ENCODE measurements around the gene ZNF776. TPM values are rescaled to one million over a fixed set of nuclear protein-coding genes. Genes with fewer than 3 reads are reported as not detected.

Gene ZNF776
- total RNA-seq, 1 donor from 2014 or later: 48.3 TPM

- Mint-ChIP-seq H3K4me1 (peaks cover 43% of the 10 kb centered on the region), H3K27me3 (ENCODE audit: insufficient read depth, low read depth) (peaks cover 12% of the 10 kb centered on the region), H3K9me3 (peaks cover 4% of the 10 kb centered on the region), H3K27ac (peak overlapping the region; percentile 93), H3K4me3 (peak overlapping the region; percentile 88), H3K36me3 (peaks cover 26% of the 10 kb centered on the region)
- peak overlapping the region; percentile 89 for H3K4me2 ChIP-seq
- H3K79me2 ChIP-seq (ENCODE audit: low read depth): peaks cover 51% of the 10 kb centered on the region
- no peak for DNase-seq (ENCODE audit: low spot score)
- H4K20me1 ChIP-seq (ENCODE audit: low read depth): no peaks in the 10 kb centered on the region
- no peaks in the 10 kb centered on the region for H3K36me3 ChIP-seq
- H3K9me3 ChIP-seq (ENCODE audit: low read depth): no peaks in the 10 kb centered on the region
- peaks cover 58% of the 10 kb centered on the region for H3F3A ChIP-seq (ENCODE audit: low read depth)
- no peaks in the 10 kb centered on the region for H3K27me3 ChIP-seq
- peak overlapping the region; percentile 60 for H2AFZ ChIP-seq (replicated peaks)
- peak overlapping the region; percentile 94 for H3K27ac ChIP-seq
- peak overlapping the region; percentile 56 for H3K4me3 ChIP-seq
- TF ChIP-seq EZH2 (IDR thresholded peaks at IDR 0.05) (no peak), CTCF (IDR thresholded peaks at IDR 0.05) (no peak), EZH2phosphoT487 (IDR thresholded peaks at IDR 0.05) (no peak)
- peaks cover 55% of the 10 kb centered on the region for H3K4me1 ChIP-seq
- peak overlapping the region; percentile 40 for H3K9ac ChIP-seq
Observed at GRCh38 chr19:57803265-57803593, 56.6 kb downstream of the ZNF776 start.

GRCh38 chr19:57803594-57804325, 57.1 kb downstream of the ZNF776 start:
- no peaks in the 10 kb centered on the region for H3K9me3 ChIP-seq (ENCODE audit: low read depth)
- peaks cover 28% of the 10 kb centered on the region for H3K36me3 Mint-ChIP-seq
- peak; percentile 95 for DNase-seq (ENCODE audit: low spot score)
- H3K4me1 ChIP-seq: peaks cover 55% of the 10 kb centered on the region
- H3F3A ChIP-seq (ENCODE audit: low read depth): peaks cover 58% of the 10 kb centered on the region
- peaks cover 43% of the 10 kb centered on the region for H3K4me1 Mint-ChIP-seq
- TF ChIP-seq EZH2 (IDR thresholded peaks at IDR 0.05) (no peak), CTCF (IDR thresholded peaks at IDR 0.05) (no peak), EZH2phosphoT487 (IDR thresholded peaks at IDR 0.05) (no peak)
- H3K9me3 Mint-ChIP-seq: peaks cover 4% of the 10 kb centered on the region
- H3K79me2 ChIP-seq (ENCODE audit: low read depth): peaks cover 51% of the 10 kb centered on the region
- peak overlapping the region; percentile 94 for H3K27ac ChIP-seq
- H3K4me3 Mint-ChIP-seq: peak overlapping the region; percentile 88
- H3K4me3 ChIP-seq: peak overlapping the region; percentile 56
- H3K27me3 ChIP-seq: no peaks in the 10 kb centered on the region
- H3K4me2 ChIP-seq: peak overlapping the region; percentile 89
- peaks cover 12% of the 10 kb centered on the region for H3K27me3 Mint-ChIP-seq (ENCODE audit: insufficient read depth, low read depth)
- peak overlapping the region; percentile 60 for H2AFZ ChIP-seq (replicated peaks)
- no peaks in the 10 kb centered on the region for H3K36me3 ChIP-seq
- H3K9ac ChIP-seq: peak overlapping the region; percentile 40
- peak overlapping the region; percentile 93 for H3K27ac Mint-ChIP-seq
- no peaks in the 10 kb centered on the region for H4K20me1 ChIP-seq (ENCODE audit: low read depth)

- no peak overlapping the region for H3K4me2 ChIP-seq
- no peak for DNase-seq (ENCODE audit: low spot score)
- peaks cover 21% of the 10 kb centered on the region for H3K4me1 ChIP-seq
- no peak overlapping the region for H3K4me3 Mint-ChIP-seq
- no peak overlapping the region for H3K4me3 ChIP-seq
- H3K9ac ChIP-seq: no peak overlapping the region
- H2AFZ ChIP-seq (replicated peaks): no peak overlapping the region
- H3K36me3 ChIP-seq: no peaks in the 10 kb centered on the region
- peaks cover 4% of the 10 kb centered on the region for H3K9me3 Mint-ChIP-seq
- H3K27me3 Mint-ChIP-seq (ENCODE audit: insufficient read depth, low read depth): peaks cover 9% of the 10 kb centered on the region
- H3F3A ChIP-seq (ENCODE audit: low read depth): peaks cover 32% of the 10 kb centered on the region
- no peaks in the 10 kb centered on the region for H3K9me3 ChIP-seq (ENCODE audit: low read depth)
- H3K27me3 ChIP-seq: no peaks in the 10 kb centered on the region
- H4K20me1 ChIP-seq (ENCODE audit: low read depth): peaks cover 2% of the 10 kb centered on the region
- H3K27ac ChIP-seq: no peak overlapping the region
- peaks cover 23% of the 10 kb centered on the region for H3K4me1 Mint-ChIP-seq
- no peak overlapping the region for H3K27ac Mint-ChIP-seq
- peaks cover 38% of the 10 kb centered on the region for H3K36me3 Mint-ChIP-seq
- H3K79me2 ChIP-seq (ENCODE audit: low read depth): peaks cover 43% of the 10 kb centered on the region
- TF ChIP-seq EZH2phosphoT487 (IDR thresholded peaks at IDR 0.05) (no peak), CTCF (IDR thresholded peaks at IDR 0.05) (no peak), EZH2 (IDR thresholded peaks at IDR 0.05) (no peak)
Observed at GRCh38 chr19:57807541-57807940, 60.9 kb downstream of the ZNF776 start.

Other genes starting within 250 kb of the ZNF776 start
- gene ZNF773, start 246.9 kb upstream of the ZNF776 start, total RNA-seq (ENCODE audit: low replicate concordance): 11.8 and 18.0 TPM in 2 replicates
- 10.6 and 15.6 TPM in 2 replicates for gene ZNF549, start 219.5 kb upstream of the ZNF776 start, total RNA-seq (ENCODE audit: low replicate concordance)
- 10.7 and 11.1 TPM in 2 replicates for gene ZNF550, start 187.0 kb upstream of the ZNF776 start, total RNA-seq (ENCODE audit: low replicate concordance)
- gene ZNF416, start 167.9 kb upstream of the ZNF776 start, total RNA-seq (ENCODE audit: low replicate concordance): 7.9 and 9.0 TPM in 2 replicates
- 35.1 and 56.1 TPM in 2 replicates for gene ZIK1, start 162.7 kb upstream of the ZNF776 start, total RNA-seq (ENCODE audit: low replicate concordance)
- 10.5 and 20.4 TPM in 2 replicates for gene ZNF530, start 146.9 kb upstream of the ZNF776 start, total RNA-seq (ENCODE audit: low replicate concordance)
- 40.8 and 55.3 TPM in 2 replicates for gene ZNF134, start 132.6 kb upstream of the ZNF776 start, total RNA-seq (ENCODE audit: low replicate concordance)
- gene ZNF211, start 113.6 kb upstream of the ZNF776 start, total RNA-seq (ENCODE audit: low replicate concordance): 27.0 and 42.1 TPM in 2 replicates
- not detected in 2 replicates for gene ZSCAN4, start 77.9 kb upstream of the ZNF776 start, total RNA-seq (ENCODE audit: low replicate concordance)
- gene ZNF551, start 64.8 kb upstream of the ZNF776 start, total RNA-seq (ENCODE audit: low replicate concordance): 31.7 and 36.7 TPM in 2 replicates
- 16.9 and 17.3 TPM in 2 replicates for gene ZNF154, start 37.6 kb upstream of the ZNF776 start, total RNA-seq (ENCODE audit: low replicate concordance)
- 15.4 and 17.3 TPM in 2 replicates for gene ZNF671, start 19.2 kb upstream of the ZNF776 start, total RNA-seq (ENCODE audit: low replicate concordance)
- gene ZNF586, start 22.9 kb downstream of the ZNF776 start, total RNA-seq (ENCODE audit: low replicate concordance): 19.8 and 21.6 TPM in 2 replicates
- gene ZNF552, start 68.1 kb downstream of the ZNF776 start, total RNA-seq (ENCODE audit: low replicate concordance): 5.5 and 11.3 TPM in 2 replicates
- gene ZNF587B, start 83.5 kb downstream of the ZNF776 start, total RNA-seq (ENCODE audit: low replicate concordance): 16.4 and 24.7 TPM in 2 replicates
- 30.4 and 48.2 TPM in 2 replicates for gene ZNF587, start 103.0 kb downstream of the ZNF776 start, total RNA-seq (ENCODE audit: low replicate concordance)
- 30.7 and 33.0 TPM in 2 replicates for gene ZNF814, start 142.2 kb downstream of the ZNF776 start, total RNA-seq (ENCODE audit: low replicate concordance)
- gene ZNF417, start 169.8 kb downstream of the ZNF776 start, total RNA-seq (ENCODE audit: low replicate concordance): 20.6 and 27.2 TPM in 2 replicates
- gene ZNF418, start 188.6 kb downstream of the ZNF776 start, total RNA-seq (ENCODE audit: low replicate concordance): 25.9 and 43.0 TPM in 2 replicates
- gene ZNF256, start 200.9 kb downstream of the ZNF776 start, total RNA-seq (ENCODE audit: low replicate concordance): 15.9 and 23.2 TPM in 2 replicates
- gene C19orf18, start 227.7 kb downstream of the ZNF776 start, total RNA-seq (ENCODE audit: low replicate concordance): 0.15 TPM in 1 of 2 replicates, not detected in the other